Fibroblast of skin of left biceps (primary cell): Measurements from ENCODE around the gene OR10H1.
"Not testable (repeated sequence)": the region's sequence is repeated elsewhere in the genome, so short reads cannot be mapped to it uniquely, and the experiment has no call there.

Source experiments
- DNase-seq, 2 experiments: peaks; one replicate each; pipeline ENCODE4 v3.0.0-alpha.2; 2013; ENCODE audit warnings: low read depth in 2 of 2

Gene OR10H1

DNA sequence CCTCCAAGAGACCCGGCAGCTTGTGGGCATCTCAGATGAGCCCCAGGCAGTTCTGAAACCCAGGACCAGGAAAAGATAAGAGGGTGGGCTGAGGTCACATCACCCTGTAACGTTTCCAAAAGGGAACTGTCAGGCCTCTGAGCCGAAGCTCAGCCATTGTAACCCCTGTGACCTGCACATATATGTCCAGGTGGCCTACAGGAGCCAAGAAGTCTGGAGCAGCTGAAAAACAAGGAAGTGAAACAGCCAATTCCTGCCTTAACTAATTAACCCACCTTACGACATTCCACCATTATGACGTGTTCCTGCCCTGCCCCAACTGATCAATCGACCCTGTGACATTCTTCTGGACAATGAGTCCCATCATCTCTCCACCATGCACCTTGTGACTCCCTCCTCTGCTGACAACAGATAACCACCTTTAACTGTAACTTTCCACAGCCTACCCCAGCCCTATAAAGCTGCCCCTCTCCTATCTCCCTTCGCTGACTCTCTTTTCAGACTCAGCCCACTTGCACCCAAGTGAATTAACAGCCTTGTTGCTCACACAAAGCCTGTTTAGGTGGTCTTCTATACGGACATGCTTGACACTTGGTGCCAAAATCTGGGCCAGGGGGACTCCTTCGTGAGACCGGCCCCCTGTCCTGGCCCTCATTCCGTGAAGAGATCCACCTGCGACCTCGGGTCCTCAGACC lies 13.3 kb upstream of the OR10H1 start:
- DNase-seq = not testable (repeated sequence)

DNA sequence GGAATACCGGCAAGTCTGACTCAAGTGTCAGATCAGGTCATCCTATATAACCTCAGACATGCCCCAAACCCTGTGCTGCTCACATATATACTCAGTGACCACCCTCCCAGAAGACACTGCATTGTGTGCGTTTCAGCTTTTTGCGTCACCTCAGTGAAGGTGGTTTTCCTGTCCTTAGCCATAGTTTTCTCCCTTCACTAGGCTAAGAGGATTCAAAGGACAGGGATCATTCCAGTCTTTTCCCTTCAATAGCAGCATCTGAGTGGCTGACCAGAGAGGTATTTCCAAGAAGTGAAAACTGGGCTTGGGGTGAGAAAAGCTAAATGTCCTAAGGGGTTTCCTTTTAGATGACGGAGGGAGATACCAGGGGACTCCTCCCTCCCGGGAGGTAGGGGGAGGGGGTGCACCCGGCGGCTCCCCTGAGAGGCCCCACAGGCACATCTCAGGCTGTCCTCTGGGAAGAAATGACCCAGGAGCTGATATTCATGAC lies 12.7 kb upstream of the OR10H1 start:
- no peak for DNase-seq

DNA sequence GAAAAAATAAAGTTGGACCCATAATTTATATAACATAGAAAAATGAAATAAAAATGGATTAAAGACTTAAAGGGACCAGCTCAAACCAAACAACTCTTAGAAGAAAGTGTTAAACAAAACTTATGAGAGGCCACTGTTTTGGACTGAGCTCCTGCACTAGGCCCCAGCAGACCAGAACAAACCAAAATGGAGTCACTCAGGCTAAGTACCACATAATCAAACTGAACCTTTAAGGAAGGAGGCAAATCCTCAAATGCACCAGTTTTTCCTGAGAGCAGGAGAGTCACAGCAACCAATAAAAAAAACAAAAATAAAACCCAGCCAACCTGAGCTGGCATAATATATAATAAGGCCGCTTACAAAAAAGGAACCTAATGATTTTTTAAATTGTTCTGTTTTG lies 10.3 kb upstream of the OR10H1 start:
- DNase-seq = no peak

DNA sequence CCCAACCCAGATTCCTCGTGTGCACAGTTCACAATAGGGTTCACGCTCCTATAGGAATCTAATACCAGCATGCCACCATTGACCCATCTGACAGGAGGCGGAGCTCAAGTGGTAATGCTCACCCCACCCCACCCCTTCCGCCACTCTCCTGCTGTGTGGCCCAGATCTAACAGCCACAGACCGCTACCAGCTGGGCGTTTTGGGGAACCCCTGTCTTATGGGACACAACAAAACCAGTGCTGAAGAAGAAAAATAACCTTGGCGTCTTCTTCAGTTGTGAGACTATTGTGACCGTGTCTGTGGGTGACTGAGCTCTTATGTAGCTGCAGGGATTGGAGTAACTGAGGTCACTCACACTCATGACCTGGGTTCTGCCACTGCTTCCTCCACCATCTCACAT lies 5.2 kb upstream of the OR10H1 start:
- no peak for DNase-seq

DNA sequence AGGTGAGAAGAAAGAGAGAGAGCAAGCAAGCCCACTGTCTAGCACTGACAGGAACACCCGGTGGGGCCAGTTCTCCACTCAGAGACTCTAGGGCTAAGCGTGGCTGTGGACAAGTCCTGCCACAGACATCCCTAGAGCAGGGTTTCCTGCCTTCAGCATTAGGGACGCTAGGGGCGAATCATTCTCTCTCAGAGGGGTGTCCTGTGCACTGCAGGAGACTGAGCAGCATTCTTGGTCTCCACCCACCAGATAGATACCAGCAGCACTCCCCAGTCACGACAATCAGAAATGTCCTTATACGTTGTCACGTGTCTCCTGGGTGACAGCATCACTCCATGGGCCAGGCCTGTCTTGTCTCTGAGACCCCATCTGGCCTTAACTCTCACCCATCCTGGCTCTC lies 1.5 kb downstream of the OR10H1 start:
- no peak for DNase-seq

DNA sequence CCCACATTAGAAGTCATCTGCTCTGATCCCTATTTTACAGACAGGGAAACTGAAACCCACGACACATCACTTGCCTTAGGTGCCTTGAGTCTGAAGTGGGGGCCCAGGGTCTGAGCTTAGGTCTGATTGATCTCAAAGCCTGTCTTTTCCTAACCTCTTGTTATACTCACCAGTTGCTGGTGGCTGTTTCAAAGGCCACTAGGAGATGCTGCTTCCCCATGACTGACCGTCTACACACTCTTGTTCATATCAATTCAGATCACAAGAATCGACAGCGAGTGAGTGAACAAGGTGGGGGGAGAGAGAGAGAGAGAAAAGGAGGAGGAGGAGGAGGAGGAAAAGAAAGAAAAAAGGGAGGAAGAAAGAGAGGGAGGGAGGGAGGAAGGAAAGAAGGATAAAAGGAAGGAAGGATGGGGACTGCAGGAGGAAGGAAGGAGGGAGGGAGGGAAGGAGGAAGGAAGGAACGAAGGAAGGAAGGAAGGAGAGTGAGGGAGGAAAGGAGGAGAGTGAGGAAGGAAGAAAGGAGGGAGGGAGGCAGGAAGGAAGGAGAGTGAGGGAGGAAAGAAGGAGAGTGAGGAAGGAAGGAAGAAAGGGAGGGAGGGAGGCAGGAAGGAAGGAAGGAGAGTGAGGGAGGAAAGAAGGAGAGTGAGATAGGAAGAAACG lies 3.3 kb downstream of the OR10H1 start:
- DNase-seq = no peak

DNA sequence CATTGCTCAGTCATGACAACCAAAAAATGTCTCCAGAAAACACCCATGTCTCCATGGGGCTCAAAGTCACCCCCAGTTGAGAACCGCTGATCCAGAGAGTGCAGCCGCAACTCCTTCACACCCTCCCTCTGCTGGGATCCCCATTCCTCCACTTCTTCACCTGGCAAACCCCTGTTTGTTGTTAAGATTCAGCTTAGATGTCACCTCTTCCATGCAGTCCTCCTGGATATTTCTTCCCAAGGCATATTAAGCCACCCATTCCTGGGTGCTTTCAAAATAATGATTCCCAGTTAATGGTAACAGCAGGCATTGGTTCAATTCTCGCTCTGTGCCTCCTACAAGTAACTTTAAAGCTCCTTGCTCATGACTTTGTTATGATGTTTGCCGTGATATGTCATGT lies 4.0 kb downstream of the OR10H1 start:
- DNase-seq = no peak

DNA sequence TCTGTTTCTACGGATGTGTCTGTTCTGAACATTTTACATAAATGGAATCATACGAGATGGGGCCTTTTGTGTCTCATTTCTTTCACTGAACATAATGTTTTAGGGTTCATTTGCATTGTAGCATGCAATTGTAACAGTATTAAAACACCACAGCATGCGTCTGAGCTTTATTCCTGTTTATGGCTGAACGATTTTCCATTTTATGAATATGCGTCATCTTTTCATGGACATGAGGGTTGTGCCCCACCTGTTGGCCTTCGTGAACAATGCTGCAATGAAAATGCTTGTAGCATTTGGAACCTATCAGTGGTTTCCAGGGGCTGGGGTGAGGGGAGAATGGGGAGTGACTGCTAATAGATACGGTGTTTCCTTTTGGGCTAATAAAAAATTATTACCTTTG lies 5.1 kb downstream of the OR10H1 start:
- DNase-seq = no peak

DNA sequence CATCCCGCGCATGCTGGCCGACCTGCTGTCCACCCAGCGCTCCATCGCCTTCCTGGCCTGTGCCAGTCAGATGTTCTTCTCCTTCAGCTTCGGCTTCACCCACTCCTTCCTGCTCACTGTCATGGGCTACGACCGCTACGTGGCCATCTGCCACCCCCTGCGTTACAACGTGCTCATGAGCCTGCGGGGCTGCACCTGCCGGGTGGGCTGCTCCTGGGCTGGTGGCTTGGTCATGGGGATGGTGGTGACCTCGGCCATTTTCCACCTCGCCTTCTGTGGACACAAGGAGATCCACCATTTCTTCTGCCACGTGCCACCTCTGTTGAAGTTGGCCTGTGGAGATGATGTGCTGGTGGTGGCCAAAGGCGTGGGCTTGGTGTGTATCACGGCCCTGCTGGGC lies 21.2 kb downstream of the OR10H1 start:
- DNase-seq = not testable (repeated sequence)

DNA sequence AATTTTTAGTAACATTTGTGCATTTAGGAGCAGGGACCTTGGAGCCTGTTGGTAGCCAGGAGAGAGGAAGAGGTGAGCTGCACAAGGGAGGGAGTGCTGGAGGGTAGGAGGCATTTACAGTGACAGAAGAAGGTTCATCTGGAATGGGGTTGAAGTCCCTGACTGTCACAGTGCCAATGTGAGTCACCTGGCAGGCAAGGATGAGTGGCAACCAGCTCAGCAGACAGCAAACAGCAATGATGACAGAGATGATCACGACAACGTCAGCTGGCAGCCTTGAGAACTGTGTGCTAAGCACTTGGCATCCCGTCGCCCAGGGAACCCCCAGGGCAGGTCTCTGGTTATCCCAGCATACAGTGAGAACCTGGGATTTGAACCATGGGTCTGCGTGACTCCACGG lies 25.4 kb downstream of the OR10H1 start:
- no peak for DNase-seq

DNA sequence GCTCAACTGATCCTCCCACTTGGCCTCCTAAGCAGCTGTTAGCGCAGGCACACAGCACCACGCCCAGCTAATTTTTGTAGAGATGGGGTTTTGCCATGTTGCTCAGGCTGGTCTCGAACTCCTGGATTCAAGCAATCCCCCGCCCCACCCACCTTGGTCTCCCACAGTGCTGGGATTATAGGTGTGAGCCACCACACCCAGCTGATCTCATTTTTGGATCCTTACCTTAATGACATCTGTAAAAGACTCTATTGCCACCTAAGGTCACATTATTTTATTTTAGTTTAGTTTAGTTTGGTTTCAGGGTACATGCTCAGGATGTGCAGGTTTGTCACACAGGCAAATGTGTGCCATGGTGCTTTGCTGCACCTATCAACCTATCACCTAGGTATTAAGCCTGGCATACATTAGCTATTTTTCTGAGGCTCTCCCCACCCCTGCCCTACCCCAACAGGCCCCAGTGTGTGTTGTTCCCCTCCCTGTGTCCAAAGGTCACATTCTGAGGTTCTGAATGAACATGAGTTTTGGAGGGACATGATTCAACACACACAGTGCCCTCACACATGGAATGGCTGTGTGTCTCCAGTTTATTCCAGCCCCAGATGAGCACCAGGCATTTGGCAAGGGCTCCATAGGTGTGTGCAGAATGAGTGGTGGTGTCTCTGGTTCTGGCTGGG lies 26.7 kb downstream of the OR10H1 start:
- no peak for DNase-seq

DNA sequence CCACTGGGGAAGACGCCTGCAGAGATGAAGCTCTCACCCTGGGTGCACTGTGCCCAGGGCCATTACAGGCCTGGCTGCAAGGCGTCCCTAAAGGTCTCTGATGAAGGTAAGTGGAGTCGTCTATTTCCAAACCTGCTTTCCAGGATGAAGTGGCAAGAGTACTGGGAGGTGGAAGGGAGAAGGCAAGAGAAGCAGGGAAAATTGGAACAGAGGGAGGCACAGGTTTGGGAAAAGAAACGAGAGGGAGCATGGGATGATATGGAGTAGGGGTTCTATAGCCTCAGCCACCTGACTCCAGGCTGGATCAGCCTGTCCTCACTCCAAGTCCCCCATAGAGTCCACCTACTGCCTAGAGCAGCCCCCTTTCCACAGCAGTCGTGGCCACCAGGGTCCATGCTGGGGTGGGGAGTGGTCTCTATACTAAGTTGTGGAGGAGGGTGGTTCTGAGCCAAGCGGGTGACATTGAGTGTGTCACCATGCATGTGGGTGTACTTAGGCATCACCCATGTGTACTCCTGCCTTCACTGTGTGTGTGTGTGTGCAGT lies 27.8 kb downstream of the OR10H1 start, which contains the start of gene OR10H5:
Gene OR10H5 (plus strand): TSS at position 51 of the 545 bp plus-strand sequence. CDS start 6,388 bp downstream, outside the sequence.
- no peak for DNase-seq

DNA sequence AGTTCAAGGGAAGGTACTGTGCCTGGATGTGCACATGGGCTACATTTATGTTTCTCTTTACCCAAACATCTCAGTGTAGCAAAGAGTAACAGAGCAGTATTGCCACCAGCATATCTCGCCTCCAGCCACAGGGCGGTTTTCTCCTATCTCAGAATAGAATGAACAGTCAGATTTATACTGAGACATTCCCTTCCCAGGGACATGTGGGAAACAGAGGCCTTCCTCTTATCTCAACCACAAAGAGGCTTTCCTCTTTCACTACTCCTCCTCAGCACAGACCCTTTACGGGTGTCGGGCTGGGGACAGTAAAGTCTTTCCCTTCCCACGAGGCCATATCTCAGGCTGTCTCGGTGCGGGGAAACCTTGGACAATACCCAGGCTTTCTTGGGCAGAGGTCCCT lies 32.6 kb downstream of the OR10H1 start:
- not testable (repeated sequence) for DNase-seq

DNA sequence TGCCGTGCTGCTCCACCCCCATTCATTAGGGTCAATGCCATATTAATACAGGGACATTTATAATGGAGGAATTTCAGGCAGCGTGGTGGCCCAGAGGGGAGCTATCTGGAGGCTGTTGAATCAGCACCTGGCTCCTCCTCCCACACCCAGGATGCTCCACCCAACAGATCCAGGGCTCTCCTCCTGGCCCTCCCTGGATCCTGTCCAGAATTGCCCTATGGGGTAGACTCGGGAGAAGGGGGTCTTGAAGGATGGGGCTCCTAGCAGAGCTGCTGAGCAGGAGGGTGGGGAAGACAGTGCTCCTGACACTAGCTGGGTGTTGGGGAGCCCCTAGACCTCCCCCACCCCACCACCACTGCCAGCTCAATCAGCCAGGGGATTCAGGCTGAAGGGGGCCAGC lies 33.3 kb downstream of the OR10H1 start:
- DNase-seq = no peak

DNA sequence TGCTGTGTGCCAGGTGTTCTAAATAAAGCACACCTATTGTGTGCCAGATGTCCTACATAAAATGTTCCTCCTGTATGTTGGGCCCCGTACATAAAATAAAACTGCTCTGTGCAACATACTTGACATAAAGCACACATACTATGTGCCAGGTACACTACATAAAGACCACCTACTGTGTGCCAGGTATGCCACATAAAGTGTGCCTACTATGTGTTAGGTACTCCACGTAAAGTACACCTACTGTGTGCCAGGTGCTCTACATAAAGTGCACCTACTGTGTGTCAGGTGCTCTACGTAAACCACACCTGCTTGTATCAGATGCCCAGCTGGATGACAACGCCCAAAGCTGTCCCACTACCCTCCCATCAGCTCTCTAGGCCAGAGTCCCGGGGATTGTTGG lies 33.8 kb downstream of the OR10H1 start:
- no peak for DNase-seq

DNA sequence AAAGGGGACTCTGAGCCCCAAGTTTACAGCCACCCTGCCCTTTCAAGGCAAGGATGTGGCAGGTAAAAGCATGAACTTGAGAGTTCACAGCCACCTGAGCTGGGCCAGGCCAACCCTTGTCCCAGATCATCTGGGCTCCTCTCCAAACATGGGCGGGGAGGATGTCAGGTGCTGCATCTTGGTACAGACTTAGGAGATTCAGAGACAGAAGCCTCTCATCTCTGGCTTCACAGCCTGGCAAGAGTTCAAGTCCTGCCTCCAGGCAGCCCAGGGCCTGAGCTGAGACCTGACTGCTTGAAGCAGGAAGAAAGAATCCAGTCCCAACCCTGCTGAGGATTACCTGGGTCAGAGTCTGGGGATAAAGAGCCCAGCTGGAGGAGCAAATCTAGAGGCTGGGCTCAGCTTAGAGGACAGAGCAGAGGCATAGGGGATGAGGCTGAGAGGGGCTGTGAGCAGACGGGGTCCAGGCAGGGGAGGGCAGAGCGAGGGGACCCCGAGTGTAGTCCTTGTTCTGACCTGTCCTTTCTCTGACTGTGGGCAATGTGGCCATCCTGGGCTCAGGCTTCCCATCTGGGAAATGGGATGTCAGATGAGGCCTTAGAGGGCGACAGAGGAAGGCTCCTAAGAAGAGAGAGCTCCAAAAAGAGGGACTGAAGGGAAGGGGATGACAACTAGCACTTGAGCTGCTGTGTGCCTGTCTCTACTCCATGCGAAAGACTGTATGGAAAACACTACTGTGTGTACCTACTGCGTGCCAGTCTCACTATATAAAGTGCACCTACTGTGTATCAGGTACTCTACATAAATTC lies 34.6 kb downstream of the OR10H1 start:
- no peak for DNase-seq

DNA sequence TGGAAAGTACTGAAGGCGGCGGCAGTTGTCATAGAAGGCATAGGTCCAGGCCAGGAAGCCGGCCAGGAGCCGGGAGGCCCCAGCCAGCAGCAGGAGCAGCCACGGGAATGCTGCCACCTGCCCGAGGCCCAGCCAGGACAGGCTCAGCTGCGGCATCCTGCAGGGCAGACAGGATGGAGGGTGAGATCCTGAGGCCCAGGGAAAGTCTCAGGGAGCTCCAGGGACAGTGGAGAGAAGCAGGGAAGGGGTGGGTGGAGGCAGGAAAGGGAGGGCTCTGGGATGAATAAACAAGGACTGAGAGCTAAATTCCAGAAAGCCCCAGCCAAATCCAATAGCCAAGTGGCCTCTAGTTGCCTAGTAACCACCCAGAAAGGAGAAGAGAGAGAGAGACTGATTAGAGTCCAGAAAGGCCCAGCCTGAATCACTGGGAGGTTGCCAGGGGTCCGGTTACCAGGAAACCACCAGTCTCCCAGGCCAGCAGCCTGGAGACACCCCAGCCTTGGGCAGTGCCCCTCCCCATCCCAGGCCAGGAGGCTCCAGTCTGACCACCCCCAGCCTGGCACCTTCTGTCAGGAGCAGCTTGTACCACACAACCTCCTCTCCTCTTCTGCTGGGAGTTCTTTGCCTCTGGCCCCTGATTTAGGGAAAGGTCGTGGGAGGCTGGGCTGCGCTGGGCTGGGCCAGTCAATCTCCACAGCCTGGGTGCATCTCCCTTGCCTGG lies 35.5 kb downstream of the OR10H1 start:
- no peak for DNase-seq

DNA sequence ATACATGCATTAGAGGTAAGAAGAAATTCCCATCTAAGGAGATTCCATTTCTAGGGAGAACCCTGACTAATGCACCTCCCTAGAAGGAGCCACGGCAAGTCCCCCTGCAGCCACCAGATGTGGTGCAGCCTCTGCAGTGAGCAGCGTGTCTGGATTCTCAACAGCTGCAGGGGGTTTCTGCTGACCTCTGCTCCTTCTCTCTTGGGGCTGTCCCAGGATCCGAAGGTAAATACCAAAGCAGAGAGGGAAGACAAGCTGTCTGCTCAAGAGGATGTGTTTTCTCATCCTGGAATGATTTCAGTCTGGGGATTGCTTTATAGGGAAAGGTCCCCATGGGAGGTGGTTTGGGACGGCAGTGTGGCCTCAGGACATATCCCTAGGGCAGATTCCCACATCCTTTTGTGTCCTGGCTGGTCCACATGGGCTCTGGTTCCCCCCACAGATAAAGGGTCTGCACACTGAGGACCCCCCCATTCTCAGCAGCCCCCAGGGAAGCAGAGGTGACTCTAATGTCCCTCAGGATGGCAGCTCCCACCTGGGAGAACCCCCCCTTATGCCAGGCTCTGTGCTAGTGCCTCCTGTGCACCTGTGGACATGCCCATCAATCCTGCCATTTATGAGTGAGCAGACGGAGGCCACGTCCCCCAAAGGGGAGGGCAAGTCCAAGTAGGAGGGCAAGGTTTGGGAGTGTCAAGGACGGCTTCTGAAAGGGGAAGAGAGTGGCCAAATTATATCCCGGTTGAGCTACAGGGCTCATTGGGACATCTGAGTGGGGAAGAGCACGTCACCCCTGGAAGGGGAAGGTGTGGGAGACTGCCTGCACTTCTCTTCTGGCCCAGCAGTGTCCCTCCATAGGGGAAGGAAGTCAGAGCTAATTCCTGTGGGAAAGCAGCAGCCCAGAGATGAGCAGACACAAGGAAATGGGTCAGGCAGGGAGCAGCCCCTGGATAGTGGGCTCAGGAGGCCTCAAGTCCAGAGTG lies 38.2 kb downstream of the OR10H1 start:
- DNase-seq = no peak

DNA sequence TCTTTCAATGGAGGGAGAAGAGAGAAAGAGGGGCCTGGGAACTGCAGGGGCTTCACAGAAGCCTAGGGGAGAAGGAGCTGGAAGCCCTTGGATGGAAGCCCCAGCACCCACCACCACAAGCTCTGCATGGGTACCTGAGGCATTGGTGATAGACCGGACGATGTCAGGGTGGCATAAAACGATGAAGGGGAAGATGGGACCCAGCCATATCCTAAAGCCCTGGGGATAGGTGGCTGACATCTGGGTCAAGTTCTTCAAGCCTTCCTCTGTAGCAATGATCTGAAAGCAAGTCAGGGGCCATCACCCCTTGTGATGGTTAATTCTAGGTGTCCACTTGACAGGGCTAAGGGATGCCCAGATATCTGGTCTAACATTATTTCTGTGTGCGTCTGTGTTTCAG lies 39.2 kb downstream of the OR10H1 start:
- DNase-seq = no peak

DNA sequence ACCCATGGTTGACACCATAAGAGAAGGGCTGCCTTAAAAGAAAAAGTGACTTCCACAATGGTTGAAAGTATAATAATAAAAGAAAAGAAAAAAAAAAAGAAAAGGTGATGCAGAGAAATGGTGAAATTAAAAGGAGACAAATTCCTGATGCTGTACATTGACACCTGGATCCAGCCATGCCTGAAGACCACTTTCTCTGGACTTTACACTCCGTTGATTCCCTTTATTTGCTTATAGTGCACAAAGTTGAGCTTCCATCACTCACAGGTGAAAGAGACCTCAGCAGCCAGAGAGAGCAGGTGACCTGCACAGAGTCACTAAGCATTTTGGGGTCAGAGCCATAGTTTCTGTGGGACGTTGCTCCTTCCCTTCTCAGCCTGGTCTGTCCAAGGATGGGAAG lies 40.2 kb downstream of the OR10H1 start:
- DNase-seq = no peak
